ENCODE data around the gene TMTC1. TPM values are rescaled to one million over a fixed set of nuclear protein-coding genes. Genes with fewer than 3 reads are reported as not detected.

Gene TMTC1
- total and polyA plus RNA-seq, 2 experiments from 2014 or later: 4.8 to 24.3 TPM

GRCh38 chr12:29741342-29742241, 42.1 kb downstream of the TMTC1 start:
- no peak for ATAC-seq
- no peak overlapping the region for H3K4me2 ChIP-seq
- no peak for DNase-seq (ENCODE audit: low spot score)
- no peak overlapping the region for H3K4me3 Mint-ChIP-seq
- no peaks in the 10 kb centered on the region for H3F3A ChIP-seq (replicated peaks; ENCODE audit: low read depth)
- no peaks in the 10 kb centered on the region for H3K27me3 ChIP-seq (ENCODE audit: insufficient read depth)
- H3K27ac Mint-ChIP-seq: peak overlapping the region; percentile 8; the same call in 1 of the 2 replicates
- H4K20me1 ChIP-seq (replicated peaks; ENCODE audit: insufficient read depth): no peaks in the 10 kb centered on the region
- no peaks in the 10 kb centered on the region for H3K79me2 ChIP-seq (replicated peaks; ENCODE audit: insufficient read depth)
- H3K9me2 ChIP-seq (ENCODE audit: insufficient read depth): no peaks in the 10 kb centered on the region
- H3K4me1 Mint-ChIP-seq: peaks cover 23% of the 10 kb centered on the region
- no peak overlapping the region for H3K4me3 ChIP-seq
- H3K36me3 ChIP-seq (ENCODE audit: insufficient read depth): no peaks in the 10 kb centered on the region
- H3K4me1 ChIP-seq (ENCODE audit: insufficient read depth): peaks cover 12% of the 10 kb centered on the region
- peaks cover 21% of the 10 kb centered on the region for H3K36me3 Mint-ChIP-seq (ENCODE audit: low read depth)
- H2AFZ ChIP-seq: no peak overlapping the region
- no peaks in the 10 kb centered on the region for H3K27me3 Mint-ChIP-seq (ENCODE audit: insufficient read depth, low read depth, poor library complexity)
- H3K9me3 Mint-ChIP-seq: no peaks in the 10 kb centered on the region
- no peak overlapping the region for H3K27ac ChIP-seq (ENCODE audit: low read depth)
- no peak for TF ChIP-seq EZH2phosphoT487 (IDR thresholded peaks at IDR 0.05; ENCODE audit: unreplicated experiment)
- no peak for TF ChIP-seq ZNF462 (CRISPR knock-in tag; IDR thresholded peaks at IDR 0.05)
- no peak for TF ChIP-seq JUNB (IDR thresholded peaks at IDR 0.05; ENCODE audit: unreplicated experiment)
- no peak for TF ChIP-seq NANOG (IDR thresholded peaks at IDR 0.05; ENCODE audit: borderline replicate concordance)
- TF ChIP-seq EZH2 (IDR thresholded peaks at IDR 0.05; ENCODE audit: low read depth, unreplicated experiment): no peak
- TF ChIP-seq POLR2AphosphoS5 (IDR thresholded peaks at IDR 0.05; ENCODE audit: low read depth): no peak
- no peak for TF ChIP-seq ZNF114 (CRISPR knock-in tag; IDR thresholded peaks at IDR 0.05)
- TF ChIP-seq CTCF (conservative IDR thresholded peaks at IDR 0.05; ENCODE audit: low read depth in 2 of 2): no peak
